HL-60 (cell line): ENCODE results near the gene HAUS1.
"Not testable (repeated sequence)": the region's sequence is repeated elsewhere in the genome, so short reads cannot be mapped to it uniquely, and the experiment has no call there.

Experiments
- POLR2AphosphoS5 ChIP-seq: IDR thresholded peaks from 2 replicates; pipeline ENCODE4 v1.6.1; 2012; ENCODE audit warnings: low read depth
- SPI1 ChIP-seq: IDR thresholded peaks from 2 replicates; pipeline ENCODE4 v1.6.1; 2012; ENCODE audit warnings: low read depth, mild to moderate bottlenecking, borderline replicate concordance
- TF ChIP-seq, protein P1 (sequence below): IDR thresholded peaks from one replicate; pipeline ENCODE4 v1.5.1; 2011; ENCODE audit warnings: low read length, control low read depth, inconsistent platforms; ENCODE audit not compliant: insufficient read depth
- TF ChIP-seq, protein P2 (sequence below): IDR thresholded peaks from 2 replicates; pipeline ENCODE4 v1.6.1; 2012; ENCODE audit warnings: low read depth; ENCODE audit not compliant: insufficient replicate concordance

DNA sequence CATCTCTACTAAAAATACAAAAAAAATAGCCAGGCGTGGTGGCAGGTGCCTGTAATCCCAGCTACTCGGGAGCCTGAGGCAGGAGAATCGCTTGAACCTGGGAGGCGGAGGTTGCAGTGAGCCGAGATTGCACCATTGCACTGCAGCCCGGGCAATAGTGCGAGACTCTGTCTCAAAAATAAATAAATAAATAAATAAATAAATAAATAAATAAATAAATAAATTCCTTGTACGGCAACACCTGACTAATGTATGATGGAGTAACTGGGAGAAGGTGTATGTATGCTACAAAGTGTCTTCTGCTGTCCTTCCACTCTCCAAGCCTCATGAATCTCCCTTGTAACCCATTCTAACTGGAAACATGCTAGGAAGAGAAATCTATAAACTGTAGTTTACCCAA is 26.4 kb downstream of the HAUS1 start:
- TF ChIP-seq, protein P1, sequence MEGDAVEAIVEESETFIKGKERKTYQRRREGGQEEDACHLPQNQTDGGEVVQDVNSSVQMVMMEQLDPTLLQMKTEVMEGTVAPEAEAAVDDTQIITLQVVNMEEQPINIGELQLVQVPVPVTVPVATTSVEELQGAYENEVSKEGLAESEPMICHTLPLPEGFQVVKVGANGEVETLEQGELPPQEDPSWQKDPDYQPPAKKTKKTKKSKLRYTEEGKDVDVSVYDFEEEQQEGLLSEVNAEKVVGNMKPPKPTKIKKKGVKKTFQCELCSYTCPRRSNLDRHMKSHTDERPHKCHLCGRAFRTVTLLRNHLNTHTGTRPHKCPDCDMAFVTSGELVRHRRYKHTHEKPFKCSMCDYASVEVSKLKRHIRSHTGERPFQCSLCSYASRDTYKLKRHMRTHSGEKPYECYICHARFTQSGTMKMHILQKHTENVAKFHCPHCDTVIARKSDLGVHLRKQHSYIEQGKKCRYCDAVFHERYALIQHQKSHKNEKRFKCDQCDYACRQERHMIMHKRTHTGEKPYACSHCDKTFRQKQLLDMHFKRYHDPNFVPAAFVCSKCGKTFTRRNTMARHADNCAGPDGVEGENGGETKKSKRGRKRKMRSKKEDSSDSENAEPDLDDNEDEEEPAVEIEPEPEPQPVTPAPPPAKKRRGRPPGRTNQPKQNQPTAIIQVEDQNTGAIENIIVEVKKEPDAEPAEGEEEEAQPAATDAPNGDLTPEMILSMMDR, result not testable (repeated sequence)
- TF ChIP-seq, protein P2, sequence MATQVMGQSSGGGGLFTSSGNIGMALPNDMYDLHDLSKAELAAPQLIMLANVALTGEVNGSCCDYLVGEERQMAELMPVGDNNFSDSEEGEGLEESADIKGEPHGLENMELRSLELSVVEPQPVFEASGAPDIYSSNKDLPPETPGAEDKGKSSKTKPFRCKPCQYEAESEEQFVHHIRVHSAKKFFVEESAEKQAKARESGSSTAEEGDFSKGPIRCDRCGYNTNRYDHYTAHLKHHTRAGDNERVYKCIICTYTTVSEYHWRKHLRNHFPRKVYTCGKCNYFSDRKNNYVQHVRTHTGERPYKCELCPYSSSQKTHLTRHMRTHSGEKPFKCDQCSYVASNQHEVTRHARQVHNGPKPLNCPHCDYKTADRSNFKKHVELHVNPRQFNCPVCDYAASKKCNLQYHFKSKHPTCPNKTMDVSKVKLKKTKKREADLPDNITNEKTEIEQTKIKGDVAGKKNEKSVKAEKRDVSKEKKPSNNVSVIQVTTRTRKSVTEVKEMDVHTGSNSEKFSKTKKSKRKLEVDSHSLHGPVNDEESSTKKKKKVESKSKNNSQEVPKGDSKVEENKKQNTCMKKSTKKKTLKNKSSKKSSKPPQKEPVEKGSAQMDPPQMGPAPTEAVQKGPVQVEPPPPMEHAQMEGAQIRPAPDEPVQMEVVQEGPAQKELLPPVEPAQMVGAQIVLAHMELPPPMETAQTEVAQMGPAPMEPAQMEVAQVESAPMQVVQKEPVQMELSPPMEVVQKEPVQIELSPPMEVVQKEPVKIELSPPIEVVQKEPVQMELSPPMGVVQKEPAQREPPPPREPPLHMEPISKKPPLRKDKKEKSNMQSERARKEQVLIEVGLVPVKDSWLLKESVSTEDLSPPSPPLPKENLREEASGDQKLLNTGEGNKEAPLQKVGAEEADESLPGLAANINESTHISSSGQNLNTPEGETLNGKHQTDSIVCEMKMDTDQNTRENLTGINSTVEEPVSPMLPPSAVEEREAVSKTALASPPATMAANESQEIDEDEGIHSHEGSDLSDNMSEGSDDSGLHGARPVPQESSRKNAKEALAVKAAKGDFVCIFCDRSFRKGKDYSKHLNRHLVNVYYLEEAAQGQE, result not testable (repeated sequence)
- not testable (repeated sequence) for TF ChIP-seq SPI1, POLR2AphosphoS5
